ENCODE measurements around the gene VSTM1. TPM values are rescaled to one million over a fixed set of nuclear protein-coding genes. Genes with fewer than 3 reads are reported as not detected.

The VSTM1 gene
- total RNA-seq, 1 experiment from 2014 or later: not detected

DNA sequence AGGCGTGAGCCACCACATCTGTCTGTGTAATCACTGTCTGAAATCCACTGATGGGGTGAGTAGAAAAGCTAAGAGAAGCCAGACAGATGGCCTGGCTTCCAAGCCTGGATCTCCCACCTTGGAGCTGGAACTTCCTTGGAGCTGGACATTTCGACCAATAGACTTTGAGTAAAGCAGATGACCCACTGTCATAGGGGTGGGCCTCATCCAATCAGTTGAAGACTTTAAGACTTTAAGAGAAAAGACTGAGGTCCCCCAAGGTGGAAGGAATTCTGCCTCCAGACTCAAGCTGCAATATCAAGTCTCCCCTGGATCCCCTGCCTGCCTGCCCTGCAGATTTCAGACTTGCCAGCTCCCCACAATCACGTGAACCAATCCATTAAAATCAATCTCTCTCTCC is 20.7 kb downstream of the VSTM1 start:
- H3K79me2 ChIP-seq (ENCODE audit: insufficient read depth, low read length): no peaks in the 10 kb centered on the region
- no peak overlapping the region for H3K27ac Mint-ChIP-seq
- WGBS (ENCODE audit: extremely low coverage, insufficient read length, low lambda C conversion rate): no CpG with 5 or more reads among the region's 3 CpGs

More for the DNA sequence above, 20.7 kb downstream of the VSTM1 start:
- H3K9me3 Mint-ChIP-seq: peaks cover 0 to 2% of the 10 kb centered on the region in 2 experiments; a peak in 1 of 5 replicates
- Histone ChIP-seq H4K20me1 (ENCODE audit: control insufficient read depth, insufficient read depth, insufficient read length) (no peaks in the 10 kb centered on the region), H4K5ac (ENCODE audit: insufficient read length, low read depth, low read length) (no peak overlapping the region), H2BK5ac (ENCODE audit: insufficient read length, low read length) (no peak overlapping the region), H2BK120ac (ENCODE audit: low read depth, low read length, poor library complexity, severe bottlenecking) (no peak overlapping the region), H3K23me2 (ENCODE audit: insufficient read length, low read depth, low read length, poor library complexity, severe bottlenecking) (no peaks in the 10 kb centered on the region), H3K27ac (ENCODE audit: insufficient read length, low read depth, low read length) (no peak overlapping the region), H3K14ac (ENCODE audit: insufficient read depth, low read length) (no peak overlapping the region), H3K4me2 (ENCODE audit: insufficient read depth, insufficient read length, low read length) (no peak overlapping the region), H2AK5ac (ENCODE audit: insufficient read length, low read length) (no peak overlapping the region), H3K18ac (ENCODE audit: insufficient read length, low read depth, low read length) (no peak overlapping the region), H3T11ph (ENCODE audit: low read length) (no peak overlapping the region), H4K8ac (replicated peaks; ENCODE audit: insufficient read length, low read depth, low read length) (no peak overlapping the region), H2BK12ac (ENCODE audit: insufficient read length, low read depth, low read length) (no peak overlapping the region), H3K4me1 (ENCODE audit: insufficient read depth, low read length) (peaks cover 4% of the 10 kb centered on the region; the same call in 1 of the 2 replicates), H3K23ac (ENCODE audit: insufficient read length, low read depth, low read length) (no peak overlapping the region), H3K27me3 (ENCODE audit: insufficient read depth, low read length) (no peaks in the 10 kb centered on the region), H3K9ac (ENCODE audit: extremely low read depth, insufficient read length, low read length) (no peak overlapping the region), H2BK15ac (ENCODE audit: low read depth, low read length) (no peak overlapping the region), H3K4ac (ENCODE audit: low read depth, low read length) (no peak overlapping the region), H4K91ac (ENCODE audit: insufficient read length, low read depth, low read length) (no peak overlapping the region), H3K9me3 (ENCODE audit: control insufficient read depth, low read depth, low read length) (no peaks in the 10 kb centered on the region), H3K56ac (ENCODE audit: insufficient read length, low read depth, low read length) (no peak overlapping the region), H2BK20ac (ENCODE audit: low read depth, low read length, poor library complexity, severe bottlenecking) (no peak overlapping the region), H2AFZ (ENCODE audit: low read length) (no peak overlapping the region), H3K79me1 (ENCODE audit: insufficient read depth, low read depth, low read length, poor library complexity, severe bottlenecking) (no peaks in the 10 kb centered on the region)
- TF ChIP-seq, protein P1, sequence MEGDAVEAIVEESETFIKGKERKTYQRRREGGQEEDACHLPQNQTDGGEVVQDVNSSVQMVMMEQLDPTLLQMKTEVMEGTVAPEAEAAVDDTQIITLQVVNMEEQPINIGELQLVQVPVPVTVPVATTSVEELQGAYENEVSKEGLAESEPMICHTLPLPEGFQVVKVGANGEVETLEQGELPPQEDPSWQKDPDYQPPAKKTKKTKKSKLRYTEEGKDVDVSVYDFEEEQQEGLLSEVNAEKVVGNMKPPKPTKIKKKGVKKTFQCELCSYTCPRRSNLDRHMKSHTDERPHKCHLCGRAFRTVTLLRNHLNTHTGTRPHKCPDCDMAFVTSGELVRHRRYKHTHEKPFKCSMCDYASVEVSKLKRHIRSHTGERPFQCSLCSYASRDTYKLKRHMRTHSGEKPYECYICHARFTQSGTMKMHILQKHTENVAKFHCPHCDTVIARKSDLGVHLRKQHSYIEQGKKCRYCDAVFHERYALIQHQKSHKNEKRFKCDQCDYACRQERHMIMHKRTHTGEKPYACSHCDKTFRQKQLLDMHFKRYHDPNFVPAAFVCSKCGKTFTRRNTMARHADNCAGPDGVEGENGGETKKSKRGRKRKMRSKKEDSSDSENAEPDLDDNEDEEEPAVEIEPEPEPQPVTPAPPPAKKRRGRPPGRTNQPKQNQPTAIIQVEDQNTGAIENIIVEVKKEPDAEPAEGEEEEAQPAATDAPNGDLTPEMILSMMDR (conservative IDR thresholded peaks at IDR 0.05): no peak
- peaks cover 11% of the 10 kb centered on the region; the same call in 1 of the 2 replicates for H3K27me3 Mint-ChIP-seq (ENCODE audit: low read depth)
- no peaks in the 10 kb centered on the region for H3K36me3 Mint-ChIP-seq (ENCODE audit: insufficient read depth in 1 of 3, low read depth in 3 of 3)
- H3K4me3 Mint-ChIP-seq: no peak overlapping the region
- peaks cover 16 to 17% of the 10 kb centered on the region in 2 experiments for H3K4me1 Mint-ChIP-seq
- DNase-seq: no peak
